Endothelial cell of umbilical vein (primary cell): Measurements from ENCODE around the gene YEATS4. TPM values are rescaled to one million over a fixed set of nuclear protein-coding genes. Genes with fewer than 3 reads are reported as not detected.

ENCODE experiments used
- BruUV-seq: library from RNA; stranded (reverse); fragments of 400-500 nt; replicated peaks from 2 replicates; lab custom pipeline; 2021; lab: Mats Ljungman, UMichigan
- CTCF ChIA-PET: fragments of 300-600, 350-600 bp; sonication (Branson Sonifier 250); formaldehyde crosslinking; loops from one replicate; lab custom pipeline; 2021; ENCODE audit warnings: antibody characterized with exemption, inconsistent platforms; lab: Charles Lee
- POLR2A ChIA-PET: fragments of 300-600, 350-600 bp; sonication (Branson Sonifier 250); formaldehyde crosslinking; loops from one replicate; lab custom pipeline; 2021; ENCODE audit warnings: antibody characterized with exemption, inconsistent platforms; lab: Charles Lee
- DNase-seq: peaks from one replicate; pipeline ENCODE4 v3.0.0-alpha.2; 2011; ENCODE audit warnings: low read depth, low spot score
- FAIRE-seq: peaks from 2 replicates; lab custom pipeline; 2011; peaks lifted over from hg19 to GRCh38; lab: Jason Lieb, UNC
- H2AFZ ChIP-seq: 2 replicates; pipeline ENCODE4 v1.6.0; 2012; ENCODE audit warnings: low read depth, low read length, control low read depth, inconsistent platforms
- H3K27ac ChIP-seq: 2 replicates; pipeline ENCODE4 v1.5.1; 2011; ENCODE audit warnings: low read depth, mild to moderate bottlenecking, control low read depth, low read length, moderate library complexity; ENCODE audit not compliant: insufficient read depth
- H3K27me3 ChIP-seq, 2 experiments: 2 replicates each; pipeline versions ENCODE4 v1.6.0 to v1.6.1; 2011; ENCODE audit warnings: low read length in 2 of 2, mixed read lengths in 1 of 2; ENCODE audit not compliant: control insufficient read depth in 2 of 2, insufficient read depth in 2 of 2
- H3K36me3 ChIP-seq, 2 experiments: 2 replicates in 1 of 2; 3 replicates in 1 of 2; pipeline ENCODE4 v1.5.1; 2011; ENCODE audit warnings: low read length in 2 of 2, mild to moderate bottlenecking in 1 of 2, moderate library complexity in 1 of 2; ENCODE audit not compliant: control insufficient read depth in 2 of 2, insufficient read depth in 2 of 2; ENCODE audit errors: extremely low read depth in 1 of 2
- H3K4me1 ChIP-seq: 3 replicates; pipeline ENCODE4 v1.5.1; 2011; ENCODE audit warnings: mild to moderate bottlenecking, low read length; ENCODE audit not compliant: control insufficient read depth, insufficient read depth; ENCODE audit errors: extremely low read depth
- H3K4me2 ChIP-seq: 2 replicates; pipeline ENCODE4 v1.6.1; 2011; ENCODE audit warnings: low read length, control low read depth, mixed read lengths; ENCODE audit not compliant: insufficient read depth
- H3K4me3 ChIP-seq, 3 experiments: fragments of 200-600 bp in 1 of 3; sonication (generic), shearing (Covaris generic) in 1 of 3; replicated peaks in 1 of 3; 2 replicates each; pipeline ENCODE4 v1.5.1; 2011 to 2016; ENCODE audit warnings: control low read depth in 3 of 3, low read length in 3 of 3, mild to moderate bottlenecking in 2 of 3, inconsistent platforms in 1 of 3, low read depth in 1 of 3, moderate library complexity in 1 of 3; ENCODE audit not compliant: insufficient read depth in 1 of 3
- H3K79me2 ChIP-seq: 2 replicates; pipeline ENCODE4 v1.6.0; 2012; ENCODE audit warnings: low read length, inconsistent platforms; ENCODE audit not compliant: control insufficient read depth, insufficient read depth
- H3K9ac ChIP-seq: replicated peaks from 2 replicates; pipeline ENCODE3; 2011; ENCODE audit warnings: low read length, control low read depth; ENCODE audit not compliant: insufficient read depth; ENCODE audit errors: extremely low read depth
- H3K9me1 ChIP-seq: replicated peaks from 3 replicates; pipeline ENCODE4 v1.6.0; 2011; ENCODE audit warnings: mild to moderate bottlenecking, low read length; ENCODE audit not compliant: control insufficient read depth, insufficient read depth; ENCODE audit errors: extremely low read depth
- H3K9me3 ChIP-seq: replicated peaks from 2 replicates; pipeline ENCODE4 v1.5.1; 2012; ENCODE audit warnings: low read length, inconsistent platforms; ENCODE audit not compliant: control insufficient read depth, insufficient read depth
- H4K20me1 ChIP-seq: replicated peaks from 2 replicates; pipeline ENCODE3; 2011; ENCODE audit warnings: mild to moderate bottlenecking, low read length; ENCODE audit not compliant: control insufficient read depth, insufficient read depth; ENCODE audit errors: extremely low read depth
- EZH2 ChIP-seq: IDR thresholded peaks from 2 replicates; pipeline ENCODE4 v1.6.1; 2012; ENCODE audit warnings: borderline replicate concordance, low read depth, mild to moderate bottlenecking, moderate library complexity, low read length, inconsistent platforms; ENCODE audit not compliant: severe bottlenecking
- GATA2 ChIP-seq: IDR thresholded peaks from 2 replicates; pipeline ENCODE4 v1.7.0; 2011; ENCODE audit warnings: low read depth, mild to moderate bottlenecking, moderate library complexity, mixed read lengths, low read length; ENCODE audit not compliant: insufficient read length, insufficient read depth
- JUN ChIP-seq: IDR thresholded peaks from 2 replicates; pipeline ENCODE4 v1.6.1; 2011; ENCODE audit warnings: borderline replicate concordance, low read depth; ENCODE audit not compliant: insufficient read length, insufficient read depth
- MYC ChIP-seq: IDR thresholded peaks from one replicate; pipeline ENCODE4 v1.6.1; 2011; ENCODE audit warnings: mild to moderate bottlenecking, low read depth, low read length
- POLR2A ChIP-seq: IDR thresholded peaks from 2 replicates; pipeline ENCODE4 v1.6.1; 2012; ENCODE audit warnings: low read depth, mild to moderate bottlenecking, control low read depth, low read length
- dilution Hi-C: fragments of 300-500 bp; cut with MboI; formaldehyde crosslinking; loops from one replicate; pipeline ENCODE4 v1.15.0; 2019; ENCODE audit warnings: low sequenced_read_pairs; ENCODE audit not compliant: extremely low pct_ligation_motif_present
- intact Hi-C: fragments of 100-400 bp; cut with micrococcal nuclease; formaldehyde crosslinking; loops from one replicate; pipeline ENCODE4 v1.10.0; 2022
- polyA plus RNA-seq, 4 experiments: library from polyadenylated mRNA; depleted of rRNA in 3 of 4; stranded (reverse) in 3 of 4; unstranded in 1 of 4; fragments of >200 nt; gene quantifications; 2 replicates each; pipeline versions ENCODE4 v1.2.1 to v1.2.3, GENCODE V29; 2011 to 2012; ENCODE audit warnings: missing spikeins in 1 of 4
- total RNA-seq: library from RNA; stranded (reverse); gene quantifications from 2 replicates; pipeline ENCODE4 v1.2.3, GENCODE V29; 2021
- TF ChIP-seq, protein P1 (sequence below), 2 donors: IDR thresholded peaks; 1 replicate in 1 of 2; 2 replicates in 1 of 2; pipeline ENCODE4 v1.5.1; 2011; ENCODE audit warnings: low read length in 2 of 2, mild to moderate bottlenecking in 2 of 2, moderate library complexity in 2 of 2, control low read depth in 1 of 2, inconsistent platforms in 1 of 2, low read depth in 1 of 2; ENCODE audit not compliant: insufficient read depth in 1 of 2; ENCODE audit errors: extremely low read depth in 1 of 2
- TF ChIP-seq, protein P2 (sequence below): IDR thresholded peaks from 2 replicates; pipeline ENCODE4 v1.6.1; 2011; ENCODE audit not compliant: insufficient read depth, insufficient read length

YEATS4 gene
- total and polyA plus RNA-seq, 2 donors (not counting 3 experiments of a cell fraction or from before 2014, with no cell fraction given) = 13.6 to 16.7 TPM

DNA sequence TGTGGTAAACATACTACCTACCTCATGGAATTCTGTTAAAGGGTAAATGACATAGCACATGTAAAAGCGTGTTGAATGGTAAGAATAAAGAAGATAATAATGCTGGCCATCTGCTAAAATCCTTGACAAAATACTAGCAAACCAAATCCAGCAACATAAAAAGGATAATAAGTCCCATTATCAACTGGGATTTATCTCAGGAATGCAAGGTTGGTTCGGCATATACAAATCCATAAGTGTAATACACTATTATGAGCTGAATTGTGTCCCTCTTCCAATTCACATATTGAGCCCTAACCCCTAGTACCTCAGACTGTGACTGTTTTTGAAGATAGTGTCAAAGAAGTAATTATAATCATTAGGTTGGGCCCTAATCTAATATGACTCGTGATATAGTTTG lies 37.4 kb downstream of the YEATS4 start:
- ChIA-PET CTCF (no interaction called here), POLR2A (no interaction called here)
- TF ChIP-seq POLR2A (no peak), MYC (no peak), JUN (no peak), EZH2 (no peak), GATA2 (no peak)
- TF ChIP-seq, protein P1, sequence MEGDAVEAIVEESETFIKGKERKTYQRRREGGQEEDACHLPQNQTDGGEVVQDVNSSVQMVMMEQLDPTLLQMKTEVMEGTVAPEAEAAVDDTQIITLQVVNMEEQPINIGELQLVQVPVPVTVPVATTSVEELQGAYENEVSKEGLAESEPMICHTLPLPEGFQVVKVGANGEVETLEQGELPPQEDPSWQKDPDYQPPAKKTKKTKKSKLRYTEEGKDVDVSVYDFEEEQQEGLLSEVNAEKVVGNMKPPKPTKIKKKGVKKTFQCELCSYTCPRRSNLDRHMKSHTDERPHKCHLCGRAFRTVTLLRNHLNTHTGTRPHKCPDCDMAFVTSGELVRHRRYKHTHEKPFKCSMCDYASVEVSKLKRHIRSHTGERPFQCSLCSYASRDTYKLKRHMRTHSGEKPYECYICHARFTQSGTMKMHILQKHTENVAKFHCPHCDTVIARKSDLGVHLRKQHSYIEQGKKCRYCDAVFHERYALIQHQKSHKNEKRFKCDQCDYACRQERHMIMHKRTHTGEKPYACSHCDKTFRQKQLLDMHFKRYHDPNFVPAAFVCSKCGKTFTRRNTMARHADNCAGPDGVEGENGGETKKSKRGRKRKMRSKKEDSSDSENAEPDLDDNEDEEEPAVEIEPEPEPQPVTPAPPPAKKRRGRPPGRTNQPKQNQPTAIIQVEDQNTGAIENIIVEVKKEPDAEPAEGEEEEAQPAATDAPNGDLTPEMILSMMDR (IDR thresholded peaks at IDR 0.05; ENCODE audit: extremely low read depth in 1 of 2, insufficient read depth in 1 of 2, low read depth in 1 of 2, low read length in 2 of 2) = no peak
- TF ChIP-seq, protein P2, sequence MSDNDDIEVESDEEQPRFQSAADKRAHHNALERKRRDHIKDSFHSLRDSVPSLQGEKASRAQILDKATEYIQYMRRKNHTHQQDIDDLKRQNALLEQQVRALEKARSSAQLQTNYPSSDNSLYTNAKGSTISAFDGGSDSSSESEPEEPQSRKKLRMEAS = no peak
- Histone ChIP-seq H4K20me1 (no peaks in the 10 kb centered on the region), H3K79me2 (no peaks in the 10 kb centered on the region), H3K27me3 (no peaks in the 10 kb centered on the region), H3K9me1 (no peaks in the 10 kb centered on the region), H3K9me3 (peaks cover 2% of the 10 kb centered on the region), H3K36me3 (no peaks in the 10 kb centered on the region), H3K4me2 (no peak overlapping the region), H3K9ac (no peak overlapping the region), H2AFZ (no peak overlapping the region), H3K27ac (no peak overlapping the region), H3K4me3 (no peak overlapping the region), H3K4me1 (no peaks in the 10 kb centered on the region)
- BruUV-seq = no TSS peak
- dilution Hi-C loops (loop anchor here (25.0 kb wide), 1 partner anchor 190 kb away; the partner anchor contains the start of gene CCT2), intact Hi-C loops (no loop called here)
- FAIRE-seq = no peak
- no peak for DNase-seq
